SKM-1 (cell line): ENCODE data around the gene RASGRF2.

Experiments
- DNase-seq: peaks from one replicate; lab custom pipeline; 2025; ENCODE audit not compliant: unreplicated experiment; lab: John Stamatoyannopoulos, UW

Gene RASGRF2

GRCh38 chr5:80977764-80978163 is 17.6 kb downstream of the RASGRF2 start:
- DNase-seq, result no peak

- DNase-seq, result peak; percentile 26
These were observed 18.7 kb downstream of the RASGRF2 start for GRCh38 chr5:80978772-80979317.

GRCh38 chr5:80982093-80982492 is 21.9 kb downstream of the RASGRF2 start:
- DNase-seq, result no peak

GRCh38 chr5:80985600-80986228 is 25.6 kb downstream of the RASGRF2 start:
- no peak for DNase-seq

- DNase-seq, result no peak
These were observed 26.2 kb downstream of the RASGRF2 start for GRCh38 chr5:80986382-80986781.

GRCh38 chr5:80987078-80987766 is 27.1 kb downstream of the RASGRF2 start:
- no peak for DNase-seq

GRCh38 chr5:80988419-80988935 is 28.3 kb downstream of the RASGRF2 start:
- no peak for DNase-seq

- no peak for DNase-seq
These were observed 29.7 kb downstream of the RASGRF2 start for GRCh38 chr5:80989883-80990282.

- DNase-seq, result no peak
These were observed 30.4 kb downstream of the RASGRF2 start for GRCh38 chr5:80990527-80990926.

- DNase-seq, result no peak
These were observed 30.8 kb downstream of the RASGRF2 start for GRCh38 chr5:80990971-80991370.

- no peak for DNase-seq
These were observed 35.7 kb downstream of the RASGRF2 start for GRCh38 chr5:80995908-80996307.

GRCh38 chr5:80998590-80998979 is 38.4 kb downstream of the RASGRF2 start:
- no peak for DNase-seq

GRCh38 chr5:81003811-81004386 is 43.7 kb downstream of the RASGRF2 start:
- no peak for DNase-seq

GRCh38 chr5:81005708-81006107 is 45.5 kb downstream of the RASGRF2 start:
- DNase-seq, result no peak

GRCh38 chr5:81006231-81006630 is 46.1 kb downstream of the RASGRF2 start:
- DNase-seq, result no peak

GRCh38 chr5:81006947-81007636 is 46.9 kb downstream of the RASGRF2 start:
- no peak for DNase-seq

GRCh38 chr5:81007637-81008027 is 47.5 kb downstream of the RASGRF2 start:
- DNase-seq, result no peak

GRCh38 chr5:81010336-81011169 is 50.4 kb downstream of the RASGRF2 start:
- DNase-seq, result no peak

- no peak for DNase-seq
These were observed 54.2 kb downstream of the RASGRF2 start for GRCh38 chr5:81014348-81014747.

- DNase-seq, result no peak
These were observed 56.0 kb downstream of the RASGRF2 start for GRCh38 chr5:81016116-81016515.

- DNase-seq, result no peak
These were observed 57.2 kb downstream of the RASGRF2 start for GRCh38 chr5:81017320-81017719.
